Measurements from ENCODE around the gene TMEM204. TPM values are rescaled to one million over a fixed set of nuclear protein-coding genes. Genes with fewer than 3 reads are reported as not detected.
"Not testable (repeated sequence)": the region's sequence is repeated elsewhere in the genome, so short reads cannot be mapped to it uniquely, and the experiment has no call there.

The TMEM204 gene
- total RNA-seq, 2 donors from 2014 or later: 35.1 to 42.2 TPM

DNA sequence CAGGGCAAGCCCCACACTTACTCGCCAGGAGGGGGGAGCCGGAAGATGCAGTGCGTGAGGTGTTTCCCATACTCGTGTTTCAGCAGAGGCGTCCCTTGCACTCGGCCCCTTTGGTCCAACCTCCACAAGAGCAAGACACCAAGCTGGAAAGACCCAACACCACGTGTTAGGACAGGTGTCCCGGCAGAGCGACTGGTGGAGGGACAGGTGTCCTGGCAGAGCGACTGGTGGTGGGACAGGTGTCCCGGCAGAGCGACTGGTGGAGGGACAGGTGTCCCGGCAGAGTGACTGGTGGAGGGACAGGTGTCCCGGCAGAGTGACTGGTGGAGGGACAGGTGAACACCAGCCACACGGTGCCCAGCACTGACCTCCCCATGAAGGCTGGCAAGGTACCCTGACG lies 59.0 kb downstream of the TMEM204 start:
- H3K9me3 ChIP-seq: no peaks in the 10 kb centered on the region
- H3K27ac ChIP-seq: no peak overlapping the region
- no peak for DNase-seq (ENCODE audit: low spot score)
- TF ChIP-seq, protein P1, sequence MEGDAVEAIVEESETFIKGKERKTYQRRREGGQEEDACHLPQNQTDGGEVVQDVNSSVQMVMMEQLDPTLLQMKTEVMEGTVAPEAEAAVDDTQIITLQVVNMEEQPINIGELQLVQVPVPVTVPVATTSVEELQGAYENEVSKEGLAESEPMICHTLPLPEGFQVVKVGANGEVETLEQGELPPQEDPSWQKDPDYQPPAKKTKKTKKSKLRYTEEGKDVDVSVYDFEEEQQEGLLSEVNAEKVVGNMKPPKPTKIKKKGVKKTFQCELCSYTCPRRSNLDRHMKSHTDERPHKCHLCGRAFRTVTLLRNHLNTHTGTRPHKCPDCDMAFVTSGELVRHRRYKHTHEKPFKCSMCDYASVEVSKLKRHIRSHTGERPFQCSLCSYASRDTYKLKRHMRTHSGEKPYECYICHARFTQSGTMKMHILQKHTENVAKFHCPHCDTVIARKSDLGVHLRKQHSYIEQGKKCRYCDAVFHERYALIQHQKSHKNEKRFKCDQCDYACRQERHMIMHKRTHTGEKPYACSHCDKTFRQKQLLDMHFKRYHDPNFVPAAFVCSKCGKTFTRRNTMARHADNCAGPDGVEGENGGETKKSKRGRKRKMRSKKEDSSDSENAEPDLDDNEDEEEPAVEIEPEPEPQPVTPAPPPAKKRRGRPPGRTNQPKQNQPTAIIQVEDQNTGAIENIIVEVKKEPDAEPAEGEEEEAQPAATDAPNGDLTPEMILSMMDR (IDR thresholded peaks at IDR 0.05): no peak
- H3K36me3 ChIP-seq: no peaks in the 10 kb centered on the region
- no peaks in the 10 kb centered on the region for H3K27me3 ChIP-seq
- no peak overlapping the region for H3K4me3 ChIP-seq
- no peaks in the 10 kb centered on the region for H3K4me1 ChIP-seq

DNA sequence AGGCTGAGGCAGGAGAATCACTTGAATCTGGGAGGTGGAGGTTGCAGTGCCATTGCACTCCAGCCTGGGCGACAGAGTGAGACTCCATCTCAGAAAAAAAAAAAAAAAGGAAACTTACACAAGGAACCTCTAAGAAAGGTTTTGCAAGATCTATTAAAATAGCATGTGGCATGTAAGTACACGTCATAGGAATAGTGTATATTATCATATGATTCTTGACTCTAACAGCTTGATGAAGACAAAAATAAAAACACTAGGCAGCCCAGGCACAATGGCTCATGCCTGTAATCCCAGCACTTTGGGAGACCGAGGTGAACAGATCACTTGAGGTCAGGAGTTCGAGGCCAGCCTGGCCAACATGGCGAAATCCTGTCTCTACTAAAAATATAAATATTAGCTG lies 62.0 kb downstream of the TMEM204 start:
- H3K4me3 ChIP-seq: not testable (repeated sequence)

DNA sequence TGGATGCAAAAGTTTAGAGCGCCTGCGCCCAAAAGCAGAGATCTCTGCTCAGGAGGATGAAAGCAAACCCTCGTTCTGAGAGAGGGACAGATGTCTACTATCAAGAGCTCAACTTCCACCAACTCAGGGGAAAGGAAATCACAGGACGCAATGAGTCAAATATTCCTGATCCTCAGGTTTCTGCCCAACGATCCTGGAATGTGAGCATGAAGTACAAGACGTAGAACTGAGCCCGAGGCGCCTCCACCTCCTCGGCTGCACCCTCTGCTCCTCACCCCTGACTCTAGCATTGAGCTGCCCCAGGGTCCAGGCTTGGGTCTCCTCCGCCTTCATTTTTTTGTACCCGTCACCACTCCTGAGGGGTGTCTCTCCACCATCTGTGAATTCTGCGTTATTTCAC lies 63.0 kb downstream of the TMEM204 start:
- peaks cover 8% of the 10 kb centered on the region for H3K36me3 ChIP-seq

More for the DNA sequence above, 62.0 kb downstream of the TMEM204 start:
- not testable (repeated sequence) for DNase-seq (ENCODE audit: low spot score); H3K4me1 ChIP-seq; H3K27me3 ChIP-seq; H3K27ac ChIP-seq; H3K9me3 ChIP-seq; H3K36me3 ChIP-seq

DNA sequence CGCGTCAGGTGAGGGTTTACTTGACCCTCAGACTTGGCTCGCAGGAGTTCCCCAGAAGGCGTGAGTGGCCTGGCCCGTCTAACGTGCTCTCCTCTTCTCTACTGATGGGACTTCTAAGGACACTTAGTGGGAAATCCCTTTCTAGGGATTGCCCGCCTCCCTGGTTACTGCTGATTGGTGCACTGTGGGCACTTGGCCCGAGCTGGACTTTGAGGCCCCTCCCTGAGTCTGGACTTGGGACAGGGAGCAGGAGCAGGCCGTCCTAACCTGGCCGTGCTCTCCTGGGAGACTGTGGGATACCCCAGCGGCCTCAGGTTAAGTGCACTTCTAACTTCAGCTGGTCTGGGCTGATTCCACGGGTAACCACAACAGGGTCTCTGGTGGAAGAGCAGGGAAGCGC lies 63.7 kb downstream of the TMEM204 start:
- Histone ChIP-seq H3K27me3 (no peaks in the 10 kb centered on the region), H3K9me3 (no peaks in the 10 kb centered on the region), H3K36me3 (peaks cover 10% of the 10 kb centered on the region), H3K4me1 (no peaks in the 10 kb centered on the region), H3K4me3 (no peak overlapping the region), H3K27ac (no peak overlapping the region)
- DNase-seq (ENCODE audit: low spot score): no peak
- TF ChIP-seq, protein P1 (IDR thresholded peaks at IDR 0.05): no peak

More for the DNA sequence above, 63.0 kb downstream of the TMEM204 start:
- Histone ChIP-seq H3K27ac (no peak overlapping the region), H3K9me3 (no peaks in the 10 kb centered on the region), H3K4me3 (no peak overlapping the region), H3K4me1 (no peaks in the 10 kb centered on the region), H3K27me3 (no peaks in the 10 kb centered on the region)
- DNase-seq (ENCODE audit: low spot score): no peak
- TF ChIP-seq, protein P1 (IDR thresholded peaks at IDR 0.05): no peak

DNA sequence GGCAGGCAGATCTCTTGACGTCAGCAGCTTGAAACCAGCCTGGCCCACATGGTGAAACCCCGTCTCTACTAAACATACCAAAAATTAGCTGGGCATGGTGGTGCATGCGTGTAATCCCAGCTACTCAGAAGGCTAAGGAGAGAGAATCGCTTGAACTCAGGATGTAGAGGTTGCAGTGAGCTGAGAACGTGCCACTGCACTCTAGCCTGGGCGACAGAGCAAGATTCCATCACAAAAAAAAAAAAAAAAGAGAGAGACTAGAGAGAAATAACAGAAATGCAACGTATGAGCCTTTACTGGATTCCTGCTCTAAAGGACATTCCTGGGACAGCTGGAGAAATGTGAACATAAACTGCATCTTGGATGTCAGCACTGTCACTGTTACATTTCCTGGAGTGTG lies 67.6 kb downstream of the TMEM204 start:
- no peak overlapping the region for H3K4me3 ChIP-seq

DNA sequence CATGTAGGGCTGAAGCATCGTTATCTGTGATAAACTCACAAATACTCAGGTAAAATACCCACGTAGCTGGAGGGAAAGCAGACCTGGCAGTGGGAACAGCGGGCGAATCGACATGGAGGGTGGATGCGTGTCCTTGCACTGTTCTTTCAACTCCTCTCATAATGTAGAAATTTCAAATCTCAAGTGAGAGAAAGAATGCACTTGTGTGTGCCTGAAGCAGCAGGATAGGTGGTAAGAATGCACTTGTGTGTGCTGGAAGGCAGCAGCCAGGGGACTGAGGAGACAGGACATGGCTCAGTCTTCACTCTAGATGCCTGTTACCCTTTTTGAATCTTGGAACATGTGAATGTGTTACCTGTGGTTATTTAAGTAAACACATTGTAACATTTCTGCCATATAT lies 68.0 kb downstream of the TMEM204 start:
- Histone ChIP-seq H3K27ac (no peak overlapping the region), H3K9me3 (no peaks in the 10 kb centered on the region), H3K4me3 (no peak overlapping the region), H3K27me3 (no peaks in the 10 kb centered on the region), H3K36me3 (peaks cover 10% of the 10 kb centered on the region), H3K4me1 (no peaks in the 10 kb centered on the region)
- TF ChIP-seq, protein P1 (IDR thresholded peaks at IDR 0.05): no peak
- DNase-seq (ENCODE audit: low spot score): no peak

More for the DNA sequence above, 67.6 kb downstream of the TMEM204 start:
- no peaks in the 10 kb centered on the region for H3K27me3 ChIP-seq
- peaks cover 10% of the 10 kb centered on the region for H3K36me3 ChIP-seq
- no peaks in the 10 kb centered on the region for H3K9me3 ChIP-seq
- DNase-seq (ENCODE audit: low spot score): no peak
- no peaks in the 10 kb centered on the region for H3K4me1 ChIP-seq
- H3K27ac ChIP-seq: no peak overlapping the region
- TF ChIP-seq, protein P1 (IDR thresholded peaks at IDR 0.05): no peak

Data from right atrium auricular region (tissue), 2 donors.